Loucy (cell line): Measurements from ENCODE around the gene CLNS1A.

ENCODE experiments used
- H2AFZ ChIP-seq: fragments of 200-600 bp; sonication (generic); 2 replicates; pipeline ENCODE4 v1.6.0; 2016; ENCODE audit warnings: antibody characterized with exemption, mild to moderate bottlenecking, low read length, moderate library complexity
- H3F3A ChIP-seq: fragments of 200-600 bp; 2 replicates; pipeline ENCODE4 v1.6.0; 2016; ENCODE audit warnings: antibody characterized with exemption, low read depth, mild to moderate bottlenecking
- H3K27me3 ChIP-seq: fragments of 200-600 bp; sonication (generic); 2 replicates; pipeline ENCODE4 v1.6.1; 2014; ENCODE audit warnings: low read length, mild to moderate bottlenecking; ENCODE audit not compliant: insufficient read depth, poor library complexity, severe bottlenecking
- H3K36me3 ChIP-seq: fragments of 200-600 bp; sonication (generic); 2 replicates; pipeline ENCODE4 v1.6.1; 2016; ENCODE audit warnings: low read length; ENCODE audit not compliant: insufficient read depth
- H3K4me1 ChIP-seq: fragments of 200-600 bp; sonication (generic); 2 replicates; pipeline ENCODE4 v1.5.1; 2014; ENCODE audit warnings: low read length, mild to moderate bottlenecking; ENCODE audit not compliant: insufficient read depth, poor library complexity, severe bottlenecking
- H3K4me2 ChIP-seq: fragments of 200-600 bp; sonication (generic); 2 replicates; pipeline ENCODE4 v1.6.0; 2014; ENCODE audit warnings: antibody characterized with exemption, low read length, low read depth, mild to moderate bottlenecking; ENCODE audit not compliant: poor library complexity, severe bottlenecking
- H3K4me3 ChIP-seq: fragments of 200-600 bp; sonication (generic); 2 replicates; pipeline ENCODE4 v1.5.1; 2014; ENCODE audit warnings: low read length, mild to moderate bottlenecking, mixed read lengths; ENCODE audit not compliant: poor library complexity, severe bottlenecking
- H3K79me2 ChIP-seq: fragments of 200-600 bp; sonication (generic); 2 replicates; pipeline ENCODE4 v1.6.1; 2014; ENCODE audit warnings: low read length; ENCODE audit not compliant: insufficient read depth
- H3K9ac ChIP-seq: fragments of 200-600 bp; sonication (generic); 2 replicates; pipeline ENCODE4 v1.6.0; 2014; ENCODE audit warnings: mild to moderate bottlenecking, low read depth, low read length, moderate library complexity; ENCODE audit not compliant: poor library complexity, severe bottlenecking
- H3K9me2 ChIP-seq: fragments of 200-600 bp; sonication (generic); replicated peaks from 2 replicates; pipeline ENCODE4 v1.6.1; 2016; ENCODE audit warnings: low read depth, low read length, mixed read lengths
- H3K9me3 ChIP-seq: fragments of 200-600 bp; sonication (generic); 2 replicates; pipeline ENCODE4 v1.6.1; 2014; ENCODE audit warnings: mild to moderate bottlenecking, antibody characterized with exemption, low read length, low read depth; ENCODE audit not compliant: insufficient read depth
- H4K20me1 ChIP-seq: fragments of 200-600 bp; sonication (generic); 2 replicates; pipeline ENCODE4 v1.6.0; 2014; ENCODE audit warnings: antibody characterized with exemption, low read length, mild to moderate bottlenecking; ENCODE audit not compliant: insufficient read depth, poor library complexity, severe bottlenecking
- EZH2phosphoT487 ChIP-seq: fragments of 200-600 bp; IDR thresholded peaks from 2 replicates; pipeline ENCODE4 v1.6.1; 2018; ENCODE audit warnings: antibody characterized with exemption, mild to moderate bottlenecking, moderate library complexity, borderline replicate concordance
- TF ChIP-seq, protein P1 (sequence below): fragments of 200-600 bp; sonication (generic); conservative IDR thresholded peaks from 2 replicates; pipeline ENCODE4 v1.5.1; 2014; ENCODE audit warnings: mild to moderate bottlenecking, antibody characterized with exemption, low read length

Gene CLNS1A

DNA sequence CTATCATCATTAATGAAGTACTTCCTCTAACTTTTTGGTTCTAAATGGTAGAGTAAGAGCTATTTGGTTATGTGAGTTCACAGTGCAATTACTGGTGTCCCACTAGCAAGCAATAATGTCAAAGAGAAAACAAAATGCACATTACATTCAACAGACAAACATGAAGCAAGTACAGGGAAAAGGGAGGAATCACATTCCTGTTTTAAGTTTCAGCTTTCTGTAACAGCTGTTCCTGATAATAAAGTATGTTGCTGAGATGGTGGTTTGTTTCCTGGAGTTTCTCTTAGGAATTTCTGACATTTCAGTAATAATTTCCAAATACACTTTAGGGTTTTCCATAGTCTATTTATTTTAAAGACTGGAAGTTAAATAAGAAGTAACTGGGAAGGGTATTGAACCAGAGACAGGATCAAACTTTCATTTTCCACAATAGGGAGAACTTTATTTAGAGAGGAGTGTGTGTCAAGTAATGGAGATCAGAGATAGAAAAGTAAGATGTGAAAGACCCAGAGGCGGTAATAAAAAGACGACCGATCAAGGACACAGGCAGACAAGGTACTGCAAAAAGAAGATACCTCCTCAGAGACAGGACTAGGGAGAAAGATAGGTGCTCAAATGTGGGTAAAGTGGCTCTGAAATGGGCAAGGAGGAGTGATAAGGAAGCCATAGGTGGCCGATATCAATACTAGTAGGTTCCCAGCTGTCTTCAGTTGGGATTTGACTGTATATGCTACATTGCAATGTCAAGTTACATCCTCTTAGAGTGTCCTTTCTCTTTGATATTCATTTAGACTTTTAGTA is 20.8 kb upstream of the CLNS1A start:
- no peaks in the 10 kb centered on the region for H3K79me2 ChIP-seq
- no peaks in the 10 kb centered on the region for H3K36me3 ChIP-seq
- H3F3A ChIP-seq, result no peaks in the 10 kb centered on the region
- H3K4me3 ChIP-seq, result no peak overlapping the region
- no peak for TF ChIP-seq EZH2phosphoT487
- TF ChIP-seq, protein P1, sequence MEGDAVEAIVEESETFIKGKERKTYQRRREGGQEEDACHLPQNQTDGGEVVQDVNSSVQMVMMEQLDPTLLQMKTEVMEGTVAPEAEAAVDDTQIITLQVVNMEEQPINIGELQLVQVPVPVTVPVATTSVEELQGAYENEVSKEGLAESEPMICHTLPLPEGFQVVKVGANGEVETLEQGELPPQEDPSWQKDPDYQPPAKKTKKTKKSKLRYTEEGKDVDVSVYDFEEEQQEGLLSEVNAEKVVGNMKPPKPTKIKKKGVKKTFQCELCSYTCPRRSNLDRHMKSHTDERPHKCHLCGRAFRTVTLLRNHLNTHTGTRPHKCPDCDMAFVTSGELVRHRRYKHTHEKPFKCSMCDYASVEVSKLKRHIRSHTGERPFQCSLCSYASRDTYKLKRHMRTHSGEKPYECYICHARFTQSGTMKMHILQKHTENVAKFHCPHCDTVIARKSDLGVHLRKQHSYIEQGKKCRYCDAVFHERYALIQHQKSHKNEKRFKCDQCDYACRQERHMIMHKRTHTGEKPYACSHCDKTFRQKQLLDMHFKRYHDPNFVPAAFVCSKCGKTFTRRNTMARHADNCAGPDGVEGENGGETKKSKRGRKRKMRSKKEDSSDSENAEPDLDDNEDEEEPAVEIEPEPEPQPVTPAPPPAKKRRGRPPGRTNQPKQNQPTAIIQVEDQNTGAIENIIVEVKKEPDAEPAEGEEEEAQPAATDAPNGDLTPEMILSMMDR, result no peak
- no peaks in the 10 kb centered on the region for H3K9me2 ChIP-seq
- H3K4me1 ChIP-seq, result no peaks in the 10 kb centered on the region
- H3K27me3 ChIP-seq, result no peaks in the 10 kb centered on the region
- H4K20me1 ChIP-seq, result no peaks in the 10 kb centered on the region
- H3K4me2 ChIP-seq, result no peak overlapping the region
- no peaks in the 10 kb centered on the region for H3K9me3 ChIP-seq
- H2AFZ ChIP-seq, result no peak overlapping the region
- no peak overlapping the region for H3K9ac ChIP-seq

DNA sequence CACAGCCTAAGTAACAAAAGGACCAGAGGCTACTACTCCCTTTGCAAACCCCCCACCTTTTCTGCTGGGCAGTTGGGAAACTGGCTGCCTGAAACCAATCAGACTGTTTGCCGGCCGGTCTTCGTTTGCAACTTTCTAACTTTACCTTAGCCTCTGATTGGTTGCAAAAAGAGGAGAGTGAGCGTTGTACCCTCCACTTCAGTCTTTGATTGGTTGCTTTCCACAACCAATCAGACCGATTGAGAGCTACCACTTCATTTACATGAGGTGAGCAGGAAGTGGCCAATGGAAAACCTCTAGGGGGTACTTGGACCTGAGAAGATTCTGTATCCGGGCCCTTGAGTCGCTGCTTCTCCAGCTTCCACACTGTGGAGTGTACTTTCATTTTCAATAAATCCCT is 18.8 kb upstream of the CLNS1A start:
- no peaks in the 10 kb centered on the region for H3K9me2 ChIP-seq
- H2AFZ ChIP-seq, result no peak overlapping the region
- TF ChIP-seq, protein P1, result no peak
- no peak for TF ChIP-seq EZH2phosphoT487
- no peaks in the 10 kb centered on the region for H3K36me3 ChIP-seq
- H3K79me2 ChIP-seq, result no peaks in the 10 kb centered on the region
- H3K9me3 ChIP-seq, result no peaks in the 10 kb centered on the region
- no peaks in the 10 kb centered on the region for H3F3A ChIP-seq
- no peak overlapping the region for H3K9ac ChIP-seq
- H4K20me1 ChIP-seq, result no peaks in the 10 kb centered on the region
- no peak overlapping the region for H3K4me3 ChIP-seq
- H3K4me1 ChIP-seq, result no peaks in the 10 kb centered on the region
- H3K4me2 ChIP-seq, result no peak overlapping the region
- no peaks in the 10 kb centered on the region for H3K27me3 ChIP-seq

GRCh38 chr11:77654770-77655434 is 17.3 kb upstream of the CLNS1A start:
- Histone ChIP-seq H3K27me3 (no peaks in the 10 kb centered on the region), H3K9me3 (no peaks in the 10 kb centered on the region), H3K4me2 (no peak overlapping the region), H3K4me3 (no peak overlapping the region), H3K4me1 (no peaks in the 10 kb centered on the region), H3K79me2 (no peaks in the 10 kb centered on the region), H3K36me3 (no peaks in the 10 kb centered on the region), H4K20me1 (no peaks in the 10 kb centered on the region), H3K9ac (no peak overlapping the region), H2AFZ (no peak overlapping the region), H3F3A (no peaks in the 10 kb centered on the region), H3K9me2 (no peaks in the 10 kb centered on the region)
- TF ChIP-seq, protein P1, result no peak
- TF ChIP-seq EZH2phosphoT487, result no peak
